G401 (cell line): ENCODE results near the gene DCTN2. TPM values are rescaled to one million over a fixed set of nuclear protein-coding genes. Genes with fewer than 3 reads are reported as not detected.

Experiments
- DNase-seq: peaks from one replicate; pipeline ENCODE4 v3.0.0-alpha.2; 2015; ENCODE audit warnings: low spot score
- in situ Hi-C: cut with HindIII; loops from 2 replicates; pipeline ENCODE4 v1.10.0; 2016; ENCODE audit warnings: low sequenced_read_pairs, mixed read lengths
- total RNA-seq: library from RNA; depleted of rRNA; stranded (reverse); fragments of >200 nt; shearing (Covaris generic); gene quantifications from 2 replicates; pipeline ENCODE4 v1.2.3, GENCODE V29; 2014

Gene DCTN2
- total RNA-seq, 1 experiment from 2014 or later, result 162 TPM

DNA sequence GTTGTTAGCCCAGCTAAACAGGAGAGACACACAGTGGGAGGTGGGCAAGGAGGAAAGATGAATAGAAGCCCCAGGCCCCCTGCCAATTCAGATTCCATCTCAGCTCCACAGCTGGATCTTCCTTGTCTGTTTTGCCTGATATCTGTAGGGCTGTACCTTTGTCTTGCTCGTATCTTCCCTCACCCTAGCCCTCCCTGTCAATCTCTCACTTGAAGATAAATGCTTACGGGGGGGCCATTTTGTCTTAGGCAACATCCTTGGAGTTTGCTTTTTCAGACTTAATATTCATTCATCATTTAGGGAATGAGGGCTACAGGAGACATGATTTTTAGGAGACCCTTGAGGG lies 5.3 kb upstream of the DCTN2 start:
- in situ Hi-C loops, result no loop called here
- no peak for DNase-seq

GRCh38 chr12:57551637-57552305 lies 4.8 kb upstream of the DCTN2 start:
- in situ Hi-C loops, result no loop called here
- DNase-seq, result no peak

- in situ Hi-C loops, result no loop called here
Measured at GRCh38 chr12:57550641-57551549, 3.9 kb upstream of the DCTN2 start.

DNA sequence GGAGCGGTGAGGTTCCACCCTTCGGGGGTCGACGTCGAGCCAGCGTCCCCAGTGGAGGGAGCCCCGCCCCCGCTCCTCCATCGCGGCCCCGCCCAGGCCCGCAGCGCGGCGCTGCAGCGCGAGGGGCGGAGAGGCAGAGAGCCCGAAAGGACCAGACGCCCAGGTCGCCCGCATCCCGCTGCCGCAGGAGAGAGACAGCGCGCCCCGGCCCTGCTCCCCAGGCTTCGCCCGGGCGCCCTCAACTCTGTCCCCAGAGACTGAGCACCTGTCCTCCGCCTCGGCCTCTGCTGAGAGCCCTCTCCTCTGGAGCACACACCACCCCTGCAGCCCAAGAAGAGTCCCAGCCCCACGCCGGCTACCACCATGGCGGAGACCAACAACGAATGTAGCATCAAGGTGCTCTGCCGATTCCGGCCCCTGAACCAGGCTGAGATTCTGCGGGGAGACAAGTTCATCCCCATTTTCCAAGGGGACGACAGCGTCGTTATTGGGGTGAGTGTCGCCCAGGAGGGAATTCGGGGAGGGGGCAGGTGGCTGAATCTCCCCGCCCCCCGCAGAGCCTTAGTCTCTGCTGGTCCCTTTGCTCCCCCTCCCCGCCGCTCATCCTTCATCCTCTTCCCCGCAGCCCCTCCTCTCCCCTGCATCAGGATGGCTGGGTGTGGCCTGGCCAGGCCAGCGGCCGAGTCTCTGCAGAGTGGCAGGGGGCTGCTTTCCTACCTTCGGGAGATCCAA lies 3.1 kb upstream of the DCTN2 start, which contains the start of gene KIF5A:
Gene KIF5A (plus strand): TSS at position 136 of the 732 bp plus-strand sequence. CDS start 228 bp downstream, at position 364.
- DNase-seq, result peak; percentile 76
- in situ Hi-C loops, result no loop called here

More at GRCh38 chr12:57550641-57551549, 3.9 kb upstream of the DCTN2 start:
- DNase-seq, result peak; percentile 49

DNA sequence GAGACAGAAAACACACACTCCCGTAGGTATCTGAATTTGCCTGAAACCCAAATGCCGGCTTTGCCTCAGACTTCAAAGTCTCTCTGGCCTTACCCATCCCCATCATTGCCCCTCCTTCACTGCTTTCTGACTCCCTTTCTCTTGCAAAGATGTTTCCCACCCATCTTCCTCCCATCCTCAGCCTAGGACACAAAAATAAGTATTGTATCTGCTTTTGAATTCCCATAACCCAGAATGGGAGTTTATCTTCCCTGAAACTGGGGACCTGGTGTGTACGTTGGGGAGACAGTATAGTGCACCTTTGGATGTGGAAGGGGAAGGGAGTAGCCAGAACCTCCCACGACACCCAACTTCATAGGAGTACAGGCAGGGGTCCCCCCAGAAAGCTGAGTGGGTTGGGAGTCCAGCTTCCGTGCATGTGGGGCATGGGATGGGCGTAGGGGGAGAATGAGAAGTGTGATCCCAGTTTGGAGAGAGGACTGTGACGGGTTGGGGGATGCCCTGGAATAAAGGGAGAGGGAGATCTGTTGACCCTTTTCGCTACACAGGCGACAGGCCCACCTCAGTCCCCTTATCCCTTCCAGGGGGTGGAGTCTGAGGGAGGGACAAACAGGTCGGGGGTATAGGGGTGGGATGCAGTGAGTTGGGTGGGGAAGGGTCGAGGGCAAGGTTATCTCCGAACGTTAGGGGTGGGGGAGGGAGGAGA lies 2.4 kb upstream of the DCTN2 start:
- in situ Hi-C loops, result no loop called here
- DNase-seq, result no peak

DNA sequence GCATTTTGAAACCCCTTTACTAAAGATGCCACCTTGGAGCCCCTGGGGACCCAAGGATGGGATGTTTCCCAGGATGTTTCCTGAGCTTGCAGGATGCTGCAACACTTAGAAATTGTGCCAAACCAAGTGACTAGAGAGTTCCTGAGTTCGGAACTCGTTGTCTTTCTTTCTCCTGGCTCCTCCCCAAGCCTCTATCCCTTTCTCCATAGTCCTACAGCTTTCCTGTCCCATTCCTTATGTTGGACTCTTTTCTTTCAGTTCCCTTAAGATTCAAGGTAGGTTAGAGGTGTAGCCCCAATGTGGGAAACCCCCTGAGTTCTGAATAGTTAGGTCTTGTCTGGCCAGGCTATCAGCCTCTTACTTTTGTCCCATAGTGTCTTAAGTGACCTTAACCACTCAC lies 1.5 kb upstream of the DCTN2 start:
- in situ Hi-C loops, result no loop called here
- DNase-seq, result no peak

DNA sequence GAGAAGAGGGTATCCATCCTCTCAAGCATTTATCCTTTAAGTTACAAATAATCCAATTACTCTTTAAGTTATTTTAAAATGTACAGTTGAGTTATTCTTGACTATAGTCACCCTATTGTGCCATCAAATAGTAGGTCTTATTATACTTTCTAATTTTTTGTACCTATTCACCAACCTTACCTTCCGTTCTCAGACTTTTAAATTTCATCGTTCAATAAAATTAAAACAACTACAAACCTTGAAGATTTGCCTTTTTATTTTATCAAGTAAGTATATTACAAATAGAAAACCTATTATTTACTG lies 972 bp upstream of the DCTN2 start:
- no peak for DNase-seq
- in situ Hi-C loops, result no loop called here

DNA sequence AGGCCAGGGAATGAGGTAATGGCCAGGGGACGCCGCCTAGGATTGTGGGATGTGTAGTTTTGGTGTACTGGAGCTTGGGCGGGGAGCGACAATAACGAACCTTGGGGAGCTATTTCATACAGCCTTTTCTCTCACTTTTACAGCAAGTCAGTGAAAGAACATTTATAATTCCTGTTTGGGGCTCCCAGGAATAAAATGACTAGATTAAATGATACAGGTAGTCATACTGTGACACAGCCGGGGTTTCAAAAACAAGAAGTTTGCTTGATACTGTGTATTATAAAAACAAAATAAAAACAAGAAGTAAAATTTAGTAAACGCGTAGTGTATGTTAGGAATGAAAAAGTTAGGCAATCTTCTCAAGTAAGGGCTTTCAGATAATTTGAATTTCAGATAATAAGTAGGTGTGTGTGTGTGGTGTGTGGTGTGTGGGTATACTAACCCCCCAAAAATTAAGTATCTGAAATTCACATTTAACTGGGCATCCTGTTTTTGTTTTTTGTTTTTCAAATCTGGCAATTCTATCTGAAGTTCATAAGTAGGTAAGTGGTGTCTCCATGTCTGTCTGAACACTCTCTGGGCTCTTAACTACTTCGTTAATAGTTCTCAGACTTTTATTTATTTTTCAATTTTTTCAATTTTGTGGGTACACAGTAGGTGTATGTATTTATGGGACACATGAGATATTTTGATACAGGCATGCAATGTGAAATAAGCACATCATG lies 458 bp upstream of the DCTN2 start:
- in situ Hi-C loops, result no loop called here
- DNase-seq, result no peak

GRCh38 chr12:57545809-57546437 lies 1.1 kb downstream of the DCTN2 start:
- in situ Hi-C loops, result no loop called here
- no peak for DNase-seq

DNA sequence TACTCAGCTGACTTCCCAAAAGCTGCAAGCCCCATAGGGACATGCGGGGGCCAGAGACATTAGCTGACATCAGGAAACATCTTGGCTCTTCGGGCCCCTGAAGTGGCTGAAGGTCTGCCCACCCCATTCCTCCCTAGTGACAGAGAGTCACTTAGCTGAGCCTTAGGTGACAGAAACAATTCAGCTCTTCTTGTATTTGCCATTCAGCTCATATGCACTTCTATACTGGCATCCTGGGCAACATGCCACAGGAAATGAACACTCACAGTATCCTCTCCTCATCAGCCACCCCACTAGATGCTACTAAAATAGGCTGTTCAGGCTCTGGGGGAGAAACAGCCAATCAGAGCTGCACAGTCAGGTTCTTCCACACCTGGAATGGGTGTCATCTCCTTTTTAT lies 3.4 kb downstream of the DCTN2 start:
- DNase-seq, result no peak

GRCh38 chr12:57541717-57542116 lies 5.3 kb downstream of the DCTN2 start:
- in situ Hi-C loops, result no loop called here
- DNase-seq, result no peak

More for the DNA sequence above, 3.4 kb downstream of the DCTN2 start:
- in situ Hi-C loops, result no loop called here

DNA sequence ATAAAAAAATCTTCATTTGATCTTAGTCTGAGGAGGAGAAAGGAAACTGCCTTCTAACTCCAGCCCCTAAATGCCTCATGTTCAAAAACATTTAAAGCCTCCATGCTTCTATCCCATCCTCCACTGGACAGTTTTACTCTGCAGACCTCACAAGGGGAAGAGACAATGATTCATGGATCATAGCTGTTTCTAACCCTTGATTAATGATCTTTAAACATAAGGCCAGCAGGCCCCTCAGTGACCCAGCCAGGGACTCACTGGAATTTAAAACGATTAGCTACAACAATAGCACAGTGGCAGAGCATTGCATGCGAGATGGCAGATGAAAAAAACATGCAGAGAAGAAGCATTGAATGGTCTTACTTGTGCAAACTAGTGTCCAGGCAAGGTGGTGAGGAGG lies 6.0 kb downstream of the DCTN2 start:
- in situ Hi-C loops, result no loop called here

DNA sequence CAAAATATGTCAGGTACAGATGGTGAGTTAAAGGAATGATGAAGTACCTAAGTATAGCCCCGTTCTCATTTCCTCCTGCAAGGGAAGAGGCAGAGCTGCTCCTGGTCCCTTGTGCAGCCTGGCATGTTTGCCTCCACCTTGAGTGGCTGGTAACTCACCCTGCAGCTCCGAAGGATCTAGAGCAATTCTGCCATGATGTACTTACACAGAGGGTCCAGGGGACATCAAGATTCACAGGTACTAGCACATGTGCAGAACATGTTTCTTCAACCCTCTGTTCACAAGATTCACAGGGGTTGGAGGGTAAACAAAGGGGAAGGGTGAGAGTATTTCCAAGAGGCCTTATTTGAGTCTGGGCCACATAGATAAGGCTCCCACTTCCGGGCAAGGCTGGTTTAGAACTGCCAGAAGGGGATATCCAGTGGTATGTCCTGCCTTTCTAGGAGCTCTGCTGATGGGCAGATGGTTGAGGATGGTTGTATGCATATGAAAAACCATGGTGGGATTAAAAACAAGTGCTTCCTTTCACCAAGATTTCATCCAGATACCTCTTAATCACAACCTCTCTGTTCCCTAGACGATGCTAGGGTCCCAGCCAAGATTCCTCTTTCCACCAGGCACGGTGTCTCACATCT lies 7.7 kb downstream of the DCTN2 start:
- DNase-seq, result no peak
- in situ Hi-C loops, result no loop called here

More for the DNA sequence above, 6.0 kb downstream of the DCTN2 start:
- DNase-seq, result no peak

- no peak for DNase-seq
- in situ Hi-C loops, result no loop called here
Measured at GRCh38 chr12:57536597-57536942, 10.4 kb downstream of the DCTN2 start.

DNA sequence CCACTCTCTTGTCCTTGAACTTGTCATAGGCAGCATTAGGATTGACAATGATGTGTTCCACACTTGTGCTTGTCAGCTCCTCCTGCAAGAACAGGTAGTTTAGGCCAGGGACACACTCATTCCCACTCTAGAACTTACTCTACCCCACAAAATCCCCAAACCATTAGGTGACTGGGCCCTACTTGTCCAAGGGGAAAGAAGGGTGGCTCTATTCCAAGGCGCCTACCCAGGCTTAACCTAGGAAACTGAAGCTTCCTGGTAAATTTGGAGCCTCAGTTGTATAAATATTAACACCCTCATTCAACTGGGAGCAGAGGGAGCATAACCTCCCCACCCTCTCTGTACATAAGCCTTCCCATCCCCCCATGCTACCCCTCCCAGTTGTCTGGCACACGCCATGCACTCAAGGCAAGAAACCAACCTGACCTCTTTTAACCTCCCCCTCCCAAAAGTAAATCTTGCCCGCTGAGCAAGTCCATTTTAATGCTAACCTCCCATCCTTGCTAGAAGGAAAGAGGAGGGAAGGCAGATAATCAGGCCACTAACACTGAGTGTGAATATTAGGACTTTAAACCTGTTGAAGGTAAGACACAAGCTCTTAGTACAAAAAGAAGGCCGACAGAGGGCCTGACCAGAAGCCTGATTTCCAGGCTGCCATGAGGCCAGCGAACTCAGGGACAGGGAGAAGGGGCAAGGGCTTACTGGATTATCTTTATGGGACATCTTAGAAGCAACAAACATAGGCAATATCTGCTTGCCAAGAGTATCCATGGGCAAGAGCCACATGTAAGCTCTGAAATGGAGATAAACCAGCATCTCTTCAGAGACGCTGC lies 11.0 kb downstream of the DCTN2 start:
- DNase-seq, result no peak
- in situ Hi-C loops, result no loop called here

DNA sequence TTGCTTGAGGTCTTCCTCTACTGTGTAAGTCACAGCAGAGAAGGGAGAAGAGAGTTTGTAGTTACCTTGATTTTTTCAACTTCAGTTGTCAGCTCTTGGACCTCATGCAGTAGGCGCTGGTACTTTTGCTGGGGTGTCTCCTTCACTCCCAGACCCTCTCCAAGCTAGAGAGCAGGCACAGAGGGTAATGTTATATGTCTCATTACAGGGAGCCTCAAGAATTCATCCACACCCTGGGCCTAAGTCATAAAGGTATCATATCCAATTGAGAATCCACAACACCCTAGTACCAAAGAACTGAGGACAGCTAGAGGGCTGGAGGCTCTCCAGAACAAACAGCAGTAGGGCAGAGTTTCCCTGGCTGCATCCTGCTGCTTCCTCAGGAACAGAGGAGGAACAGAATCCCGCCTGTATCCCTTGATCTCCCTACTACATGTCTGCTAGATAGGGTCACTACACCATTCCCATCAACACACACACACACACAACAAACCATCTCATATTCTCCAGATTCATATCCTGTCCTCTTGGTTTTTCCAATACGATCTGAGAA lies 11.9 kb downstream of the DCTN2 start:
- DNase-seq, result no peak
- in situ Hi-C loops, result no loop called here

GRCh38 chr12:57534250-57534649 lies 12.7 kb downstream of the DCTN2 start:
- in situ Hi-C loops, result no loop called here
- DNase-seq, result no peak
